KG1 (cell line): ENCODE measurements around the gene CALML3.
"Not testable (repeated sequence)": the region's sequence is repeated elsewhere in the genome, so short reads cannot be mapped to it uniquely, and the experiment has no call there.

Experiments
- DNase-seq: peaks from one replicate; lab custom pipeline; 2025; lab: John Stamatoyannopoulos, UW

The CALML3 gene

GRCh38 chr10:5553400-5554170 is 28.8 kb downstream of the CALML3 start:
- no peak for DNase-seq

- no peak for DNase-seq
Measured at GRCh38 chr10:5555021-5555510, 30.3 kb downstream of the CALML3 start.

- DNase-seq, result no peak
Measured at GRCh38 chr10:5555881-5556280, 31.1 kb downstream of the CALML3 start.

GRCh38 chr10:5556576-5556975 is 31.8 kb downstream of the CALML3 start:
- no peak for DNase-seq

GRCh38 chr10:5557040-5557721 is 32.4 kb downstream of the CALML3 start:
- DNase-seq, result no peak

GRCh38 chr10:5557799-5558771 is 33.3 kb downstream of the CALML3 start:
- no peak for DNase-seq

- DNase-seq, result not testable (repeated sequence)
Measured at GRCh38 chr10:5559022-5559421, 34.3 kb downstream of the CALML3 start.

GRCh38 chr10:5559642-5560141 is 34.9 kb downstream of the CALML3 start:
- DNase-seq, result no peak

GRCh38 chr10:5560142-5560816 is 35.5 kb downstream of the CALML3 start:
- no peak for DNase-seq

- no peak for DNase-seq
Measured at GRCh38 chr10:5560817-5561703, 36.3 kb downstream of the CALML3 start.

- no peak for DNase-seq
Measured at GRCh38 chr10:5561704-5562645, 37.2 kb downstream of the CALML3 start.

- DNase-seq, result no peak
Measured at GRCh38 chr10:5563321-5563961, 38.7 kb downstream of the CALML3 start.

- DNase-seq, result no peak
Measured at GRCh38 chr10:5563991-5564536, 39.3 kb downstream of the CALML3 start.

GRCh38 chr10:5564537-5565204 is 39.9 kb downstream of the CALML3 start:
- no peak for DNase-seq

GRCh38 chr10:5565205-5565545 is 40.4 kb downstream of the CALML3 start:
- no peak for DNase-seq

- DNase-seq, result no peak
Measured at GRCh38 chr10:5565671-5566581, 41.2 kb downstream of the CALML3 start.

GRCh38 chr10:5566614-5567013 is 41.9 kb downstream of the CALML3 start:
- DNase-seq, result no peak
